Naive B cell (primary cell): Measurements from ENCODE around the gene ZNF70. TPM values are rescaled to one million over a fixed set of nuclear protein-coding genes. Genes with fewer than 3 reads are reported as not detected.
A peak's percentile ranks its signal among the peaks of the same experiment; 100 is the strongest.

Experiments
- ATAC-seq, 2 donors: fragments of 150-1000 bp; cut with Tn5 transposase; 2 replicates each; pipeline ENCODE4 v1.10.0; 2021; ENCODE audit warnings: low read depth in 2 of 2, mild to moderate bottlenecking in 2 of 2, moderate library complexity in 2 of 2
- DNase-seq: peaks from one replicate; pipeline ENCODE4 v3.0.0; 2022
- H3K27ac Mint-ChIP-seq, 6 donors: one replicate each; pipeline ENCODE4 v1.8.0; 2020 to 2022; ENCODE audit warnings: mild to moderate bottlenecking in 6 of 6, mixed read lengths in 6 of 6, moderate library complexity in 5 of 6, inconsistent platforms in 2 of 6
- H3K27me3 Mint-ChIP-seq, 3 donors: one replicate each; pipeline ENCODE4 v1.8.0; 2021 to 2022; ENCODE audit warnings: mixed read lengths in 3 of 3, mild to moderate bottlenecking in 1 of 3
- H3K36me3 Mint-ChIP-seq, 2 donors: one replicate each; pipeline ENCODE4 v1.8.0; 2020 to 2022; ENCODE audit warnings: mixed read lengths in 2 of 2, inconsistent platforms in 1 of 2, mild to moderate bottlenecking in 1 of 2
- H3K4me1 Mint-ChIP-seq, 3 donors: one replicate each; pipeline ENCODE4 v1.8.0; 2020 to 2022; ENCODE audit warnings: mixed read lengths in 3 of 3, inconsistent platforms in 1 of 3, mild to moderate bottlenecking in 1 of 3, moderate library complexity in 1 of 3
- H3K4me3 Mint-ChIP-seq, 8 donors: one replicate each; pipeline ENCODE4 v1.8.0; 2020 to 2022; ENCODE audit warnings: mild to moderate bottlenecking in 8 of 8, mixed read lengths in 8 of 8, moderate library complexity in 8 of 8, inconsistent platforms in 2 of 8
- H3K9me3 Mint-ChIP-seq, 7 donors: one replicate each; pipeline ENCODE4 v1.8.0; 2020 to 2022; ENCODE audit warnings: mixed read lengths in 7 of 7, mild to moderate bottlenecking in 5 of 7, inconsistent platforms in 2 of 7, moderate library complexity in 1 of 7
- polyA plus RNA-seq, 6 donors: library from polyadenylated mRNA; unstranded; fragments of 300-500 nt; fragmentation: Illumina TruSeq; gene quantifications; one replicate each; pipeline ENCODE4 v1.2.3, GENCODE V29; 2021; ENCODE audit warnings: low read depth in 6 of 6

ZNF70 gene
- polyA plus RNA-seq, 6 donors from 2014 or later, result 0.22 to 1.0 (median 0.47) TPM; not detected in 1

DNA sequence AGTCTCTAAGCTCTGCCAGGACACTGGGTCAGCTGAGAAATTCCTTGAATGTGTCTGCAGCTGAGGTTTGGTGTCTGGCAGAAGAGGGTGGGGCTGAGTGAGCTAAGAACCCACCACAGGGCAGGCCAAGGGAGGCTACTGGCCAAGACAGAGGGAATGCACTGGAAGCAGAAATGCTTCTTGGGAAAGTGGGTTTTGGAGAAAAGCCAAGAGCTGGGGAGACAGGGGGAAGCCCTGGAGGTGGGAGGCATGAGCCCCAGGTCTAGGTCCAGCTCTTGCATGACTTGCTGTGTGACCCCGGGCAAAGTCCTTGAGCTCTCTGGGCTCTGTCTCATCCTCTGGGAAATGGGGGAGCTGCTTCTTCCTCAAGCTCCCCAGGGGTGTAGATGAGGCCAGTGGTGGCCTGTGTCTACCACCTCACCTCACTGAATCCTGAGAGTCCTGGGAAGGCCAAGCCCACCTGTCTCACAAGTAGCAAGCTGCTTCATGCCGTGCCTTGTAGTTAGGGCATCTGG, 24.1 kb upstream of the ZNF70 start:
- Mint-ChIP-seq H3K4me3 (peak overlapping the region in 4 of 8 donors; percentile 41 to 72 (median 55)), H3K36me3 (peaks cover 0 to 7% of the 10 kb centered on the region in 2 donors), H3K27me3 (no peaks in the 10 kb centered on the region), H3K4me1 (peaks cover 27 to 52% (median 48%) of the 10 kb centered on the region in 3 donors), H3K9me3 (no peaks in the 10 kb centered on the region), H3K27ac (peak overlapping the region in 2 of 6 donors; percentile 11 to 43)
- no peak for DNase-seq
- ATAC-seq, result no peak

DNA sequence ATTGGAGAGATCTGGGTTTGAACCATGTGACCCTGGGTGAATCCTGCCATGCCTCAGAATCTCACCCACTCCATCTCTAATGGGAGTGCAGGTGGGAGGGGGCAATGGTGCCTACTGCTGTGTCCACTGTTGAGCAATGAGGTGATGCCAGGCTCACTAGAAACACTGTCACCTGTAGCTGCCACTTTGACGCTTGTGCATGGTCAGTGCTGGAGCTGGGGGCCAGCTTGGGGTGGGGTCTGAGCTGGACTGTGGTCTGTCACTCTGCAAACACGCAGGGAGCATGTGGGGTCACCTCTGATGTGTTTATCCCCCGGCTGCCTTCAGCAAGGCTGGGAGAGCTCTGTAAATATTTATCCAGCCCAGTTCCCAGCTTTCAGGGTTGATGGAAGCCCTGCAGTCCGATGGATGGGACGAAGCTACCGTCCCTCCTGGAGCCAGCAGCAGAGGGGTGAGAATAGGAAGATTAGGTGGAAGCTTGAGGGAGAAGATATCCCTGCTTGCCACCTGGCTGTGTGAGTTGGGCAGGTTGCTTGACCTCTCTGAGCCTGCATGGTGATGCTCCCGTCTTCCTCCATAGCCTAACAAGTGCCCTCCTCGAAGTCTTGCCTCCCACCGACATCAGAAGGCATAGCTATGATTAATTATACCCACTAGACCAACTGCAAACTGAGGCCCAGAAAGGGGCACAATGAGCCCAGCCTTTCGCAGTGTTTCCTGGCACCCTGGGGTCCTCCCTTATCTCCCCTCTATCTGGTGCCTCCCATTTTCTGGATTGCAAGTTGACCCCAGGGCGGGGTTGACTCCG, 23.4 kb upstream of the ZNF70 start:
- DNase-seq (no peak), ATAC-seq (no peak)
- Mint-ChIP-seq H3K9me3 (no peaks in the 10 kb centered on the region), H3K4me1 (peaks cover 28 to 55% (median 53%) of the 10 kb centered on the region in 3 donors), H3K27ac (peak overlapping the region in 2 of 6 donors; percentile 11 to 43), H3K36me3 (peaks cover 0 to under 1% of the 10 kb centered on the region in 2 donors), H3K4me3 (peak overlapping the region in 6 of 8 donors; percentile 28 to 90 (median 55)), H3K27me3 (no peaks in the 10 kb centered on the region)

DNA sequence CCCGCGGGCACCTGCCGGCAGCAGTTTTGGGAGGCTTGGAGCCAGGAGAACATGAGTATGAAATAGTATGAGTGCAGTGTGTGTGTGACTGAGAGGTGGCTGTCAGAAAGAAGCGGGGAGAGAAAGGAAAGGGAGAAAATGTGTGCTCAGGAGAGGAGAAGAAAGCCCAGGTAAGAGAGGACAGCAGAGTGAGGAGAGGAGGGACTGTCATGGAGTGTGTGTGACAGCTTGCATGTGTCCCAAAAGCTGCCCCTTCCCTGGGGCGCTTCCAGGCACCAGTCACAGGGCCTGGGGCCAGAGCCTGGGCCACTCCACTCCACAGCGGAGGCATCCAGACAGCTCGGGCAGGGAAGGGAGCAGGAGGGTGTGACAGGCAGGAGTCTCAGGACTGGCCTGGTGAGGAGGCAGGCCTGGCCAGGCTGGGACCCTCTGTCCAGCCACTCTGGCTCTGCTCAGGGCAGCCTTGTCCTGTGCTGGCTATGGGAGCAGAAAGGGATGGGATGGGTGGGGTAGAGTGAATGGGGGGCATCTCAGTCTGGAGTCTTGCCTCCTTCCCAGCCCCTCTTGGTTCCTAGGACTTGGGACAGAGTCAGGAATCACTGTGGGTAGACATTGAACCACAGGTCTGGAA, 22.7 kb upstream of the ZNF70 start:
- no peak for DNase-seq
- Mint-ChIP-seq H3K27ac (peak overlapping the region in 5 of 6 donors; percentile 8 to 97 (median 86)), H3K36me3 (no peaks in the 10 kb centered on the region), H3K4me1 (peaks cover 33 to 62% (median 59%) of the 10 kb centered on the region in 3 donors), H3K9me3 (no peaks in the 10 kb centered on the region), H3K4me3 (peak overlapping the region; percentile 37 to 92 (median 86)), H3K27me3 (no peaks in the 10 kb centered on the region)
- no peak for ATAC-seq

DNA sequence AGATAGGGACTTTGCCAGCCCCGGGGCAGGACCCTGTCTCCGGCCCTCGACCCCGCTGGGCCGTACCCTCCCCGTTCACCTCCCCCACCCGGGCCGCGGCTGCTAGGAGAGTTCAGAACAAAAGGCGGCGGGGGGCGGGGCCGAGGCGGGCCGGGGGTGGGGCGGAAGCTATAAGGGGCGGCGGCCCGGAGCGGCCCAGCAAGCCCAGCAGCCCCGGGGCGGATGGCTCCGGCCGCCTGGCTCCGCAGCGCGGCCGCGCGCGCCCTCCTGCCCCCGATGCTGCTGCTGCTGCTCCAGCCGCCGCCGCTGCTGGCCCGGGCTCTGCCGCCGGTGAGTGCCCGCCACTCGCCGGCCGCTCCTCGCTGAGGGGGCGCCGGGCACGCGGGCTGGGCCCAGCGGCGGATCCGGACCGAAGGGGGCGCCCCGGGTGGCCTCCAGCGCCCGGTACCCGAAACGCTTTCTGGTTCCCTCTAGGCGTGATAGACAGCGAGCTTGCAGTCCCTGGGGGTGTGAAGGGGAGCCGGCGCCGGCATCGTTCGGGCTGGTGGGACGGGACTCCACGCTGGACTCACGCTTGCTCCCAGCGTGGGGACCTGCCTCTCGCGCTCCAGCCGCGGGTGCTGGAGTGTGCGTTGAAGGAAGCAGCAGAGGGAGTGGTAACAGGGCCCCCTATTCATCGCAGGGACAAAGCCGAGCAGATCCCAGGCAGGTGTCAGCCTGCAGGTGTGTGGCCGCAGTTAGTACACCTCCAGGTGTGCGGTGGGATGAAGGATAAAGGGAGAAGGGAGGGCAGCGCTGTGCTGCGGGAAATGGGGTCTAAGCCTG, 21.9 kb upstream of the ZNF70 start, which contains the start of gene MMP11:
TSS of gene MMP11 (plus strand) at position 201 of the 825 bp plus-strand sequence. CDS start at position 223, 22 bp downstream.
- H3K27ac Mint-ChIP-seq, result peak within 1 kb of the TSS; percentile 8 to 97 (median 76)
- ATAC-seq (peak; percentile 48 to 50), DNase-seq (peak; percentile 54)
- no peaks in the 10 kb centered on the region for H3K36me3 Mint-ChIP-seq
- H3K9me3 Mint-ChIP-seq, result no peaks in the 10 kb centered on the region
- H3K4me1 Mint-ChIP-seq, result peaks cover 36 to 63% (median 61%) of the 10 kb centered on the region in 3 donors
- peak within 1 kb of the TSS; percentile 61 to 92 (median 86) for H3K4me3 Mint-ChIP-seq
- no peaks in the 10 kb centered on the region for H3K27me3 Mint-ChIP-seq

DNA sequence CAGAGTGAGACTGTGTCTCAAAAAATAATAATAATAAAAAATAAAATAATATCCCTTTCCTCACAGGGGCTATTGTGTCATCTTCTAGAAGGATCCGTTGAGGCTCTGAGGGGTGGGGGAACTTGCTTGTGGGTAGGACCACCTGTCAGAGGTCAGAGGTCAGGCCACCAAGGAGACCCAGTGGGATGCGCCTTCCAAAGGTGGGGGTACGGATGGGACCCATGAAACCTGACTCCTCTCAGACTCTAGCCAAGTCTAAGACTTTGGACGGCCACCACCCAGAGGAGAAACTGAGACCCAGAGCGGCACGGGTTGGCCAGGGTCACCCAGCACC, 21.4 kb upstream of the ZNF70 start:
- no peak for DNase-seq
- Mint-ChIP-seq H3K36me3 (no peaks in the 10 kb centered on the region), H3K4me1 (peaks cover 36 to 64% (median 59%) of the 10 kb centered on the region in 3 donors), H3K27ac (peak overlapping the region in 4 of 6 donors; percentile 56 to 69 (median 62)), H3K4me3 (peak overlapping the region; percentile 61 to 90 (median 84)), H3K9me3 (no peaks in the 10 kb centered on the region), H3K27me3 (no peaks in the 10 kb centered on the region)
- ATAC-seq, result no peak

DNA sequence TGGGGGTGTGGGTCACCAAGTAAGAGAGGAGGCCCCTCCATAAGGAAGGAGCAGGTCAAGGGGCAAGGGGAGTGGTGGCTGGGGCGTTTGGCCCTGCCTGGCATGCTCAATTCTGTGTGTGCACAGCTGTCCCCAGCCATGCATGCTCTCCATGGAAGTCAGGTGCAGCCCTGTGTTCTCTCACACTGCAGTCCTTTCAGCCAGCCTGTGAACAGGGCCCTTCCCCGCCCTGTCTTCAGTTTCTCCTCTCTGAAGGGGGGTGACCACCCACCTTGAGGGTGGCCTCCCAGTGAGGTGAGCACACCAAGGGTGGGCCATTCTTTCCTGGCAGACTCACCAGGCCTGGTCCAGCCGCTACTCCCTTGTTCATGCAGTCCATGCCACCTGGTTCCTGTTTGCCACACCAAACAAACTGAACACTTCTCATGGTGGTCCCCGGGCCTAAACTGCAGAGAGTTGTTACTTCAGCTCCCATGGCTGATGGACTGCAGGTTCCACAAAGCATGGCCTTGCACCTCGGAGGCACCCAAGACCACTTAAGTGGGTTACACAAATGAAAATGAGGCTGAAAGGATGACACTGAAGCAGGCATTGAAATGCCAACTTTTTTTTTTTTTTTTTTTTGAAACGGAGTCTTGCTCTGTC, 18.5 kb upstream of the ZNF70 start:
- Mint-ChIP-seq H3K4me1 (peaks cover 42 to 71% (median 66%) of the 10 kb centered on the region in 3 donors), H3K4me3 (peak overlapping the region; percentile 83 to 94 (median 88)), H3K27me3 (no peaks in the 10 kb centered on the region), H3K36me3 (no peaks in the 10 kb centered on the region), H3K9me3 (no peaks in the 10 kb centered on the region), H3K27ac (peak overlapping the region in 4 of 6 donors; percentile 67 to 92 (median 71))
- no peak for ATAC-seq
- no peak for DNase-seq

DNA sequence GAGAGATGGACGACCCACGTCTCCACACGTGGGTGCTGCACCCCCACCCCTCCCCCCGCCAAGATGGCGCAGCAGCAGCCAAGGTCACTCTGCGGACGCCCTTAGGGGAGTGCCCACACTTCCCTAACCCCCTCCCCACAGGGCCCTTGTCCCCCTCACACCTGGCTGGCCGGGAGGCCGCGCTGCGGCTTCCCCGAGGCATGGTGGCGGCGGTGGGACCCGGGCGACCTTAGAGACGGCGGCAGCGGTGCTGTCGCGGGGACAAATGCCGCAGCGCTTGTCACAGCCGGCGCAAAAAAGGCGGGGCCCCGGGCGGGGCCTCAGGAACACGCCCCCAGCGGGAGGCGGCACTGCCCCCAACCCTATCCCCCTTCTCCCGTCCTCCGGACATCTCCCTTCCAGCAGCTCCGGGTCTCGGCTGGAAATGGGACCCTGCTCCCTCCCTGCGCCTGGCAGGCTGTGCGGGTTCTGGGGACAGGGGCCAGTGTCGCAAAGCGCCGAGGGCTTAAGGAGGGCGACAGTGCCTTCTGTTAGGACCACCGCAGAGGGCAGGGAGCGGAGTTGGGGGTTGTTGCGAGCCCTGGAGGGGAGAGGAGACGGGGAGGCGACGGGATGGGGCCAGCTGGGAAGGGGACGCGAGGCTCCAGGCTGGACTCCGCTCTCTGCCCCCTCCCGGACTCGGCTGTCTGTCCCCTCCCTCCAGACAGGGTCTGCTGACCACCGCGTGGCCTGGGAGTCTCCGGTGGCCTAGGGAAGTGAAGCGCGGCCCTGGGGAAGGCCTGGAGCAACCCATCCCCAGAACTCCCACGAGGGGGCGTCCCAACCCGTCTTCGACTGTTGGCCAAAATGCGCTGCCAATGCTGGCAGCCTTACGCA, 17.0 kb upstream of the ZNF70 start, which contains the start of gene CHCHD10:
TSS of gene CHCHD10 (minus strand) at position 300 of the 876 bp plus-strand sequence. CDS start at position 202, 98 bp downstream.
- Mint-ChIP-seq H3K27ac (peak within 1 kb of the TSS in 5 of 6 donors; percentile 87 to 92 (median 91)), H3K36me3 (no peaks in the 10 kb centered on the region), H3K27me3 (no peaks in the 10 kb centered on the region), H3K4me3 (peak within 1 kb of the TSS; percentile 84 to 94 (median 90)), H3K9me3 (no peaks in the 10 kb centered on the region), H3K4me1 (peaks cover 46 to 73% (median 73%) of the 10 kb centered on the region in 3 donors)
- DNase-seq (peak; percentile 78), ATAC-seq (peak; percentile 64 to 66)

DNA sequence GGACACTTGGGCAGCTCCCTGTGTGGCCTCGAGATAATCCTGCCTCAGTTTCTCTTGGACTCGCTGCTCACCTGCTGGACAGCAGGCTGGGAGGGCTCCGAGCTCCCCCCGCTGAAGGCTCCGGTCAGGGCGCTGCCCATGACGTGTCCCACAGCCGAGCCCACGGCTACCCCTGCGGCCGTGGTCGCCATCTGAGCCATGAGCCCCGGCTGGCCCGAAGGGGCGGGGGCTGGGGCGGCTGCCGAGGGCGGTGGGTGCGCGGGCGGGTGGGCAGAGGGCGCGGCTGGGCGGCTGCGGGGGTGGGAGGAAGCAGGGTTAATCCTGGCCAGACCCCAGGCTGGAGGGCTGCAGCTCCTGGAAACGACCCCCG, 16.4 kb upstream of the ZNF70 start:
- Mint-ChIP-seq H3K4me3 (peak overlapping the region; percentile 71 to 94 (median 90)), H3K9me3 (no peaks in the 10 kb centered on the region), H3K36me3 (no peaks in the 10 kb centered on the region), H3K27me3 (no peaks in the 10 kb centered on the region), H3K4me1 (peaks cover 51 to 77% (median 76%) of the 10 kb centered on the region in 3 donors), H3K27ac (peak overlapping the region in 3 of 6 donors; percentile 37 to 89 (median 75))
- DNase-seq (no peak), ATAC-seq (no peak)

DNA sequence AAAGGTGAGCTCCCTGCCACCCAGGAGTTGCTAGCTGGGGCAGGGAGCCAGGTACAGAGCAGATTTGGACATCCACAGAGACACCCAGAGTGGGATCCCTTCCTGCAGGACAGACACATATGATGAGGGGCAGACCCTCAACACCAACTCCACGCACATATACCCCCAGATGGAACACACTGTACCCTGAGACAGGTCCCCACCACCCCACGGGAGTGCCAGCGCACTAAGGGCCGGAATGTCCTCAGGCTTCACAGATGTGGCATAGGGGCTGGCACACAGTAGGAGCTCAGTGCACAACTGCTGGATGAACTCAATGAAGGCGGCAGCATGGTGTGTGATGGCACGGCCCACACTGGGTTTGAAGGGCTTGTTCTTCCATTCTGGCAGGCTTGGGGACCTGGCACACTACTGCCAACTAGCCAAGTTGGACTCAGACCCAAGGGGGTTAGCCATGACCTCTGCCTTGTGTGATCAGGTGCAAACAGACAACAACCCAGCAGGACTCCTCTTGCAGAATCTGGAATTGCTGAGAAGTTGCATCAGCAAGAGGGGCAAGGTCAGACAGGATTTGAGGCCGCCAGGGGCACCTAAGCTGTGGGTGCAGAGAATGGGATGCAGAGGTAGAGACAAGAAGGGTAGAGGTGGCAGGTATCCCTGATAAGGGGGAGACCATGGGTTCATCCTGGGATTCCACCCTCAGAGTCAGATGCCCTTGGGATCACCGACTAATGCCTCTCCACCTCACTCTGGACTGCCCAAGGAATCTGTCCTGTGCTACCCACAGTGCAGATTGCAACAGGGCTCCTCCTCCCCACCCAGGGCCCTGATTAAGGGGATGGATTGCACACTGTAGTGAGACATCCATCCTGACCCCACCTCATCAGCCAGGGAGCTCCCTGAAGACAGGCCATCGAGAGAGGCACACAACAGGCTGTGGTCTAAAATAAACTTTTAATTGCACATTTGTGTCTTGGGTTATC, 14.3 kb upstream of the ZNF70 start:
- H3K36me3 Mint-ChIP-seq, result no peaks in the 10 kb centered on the region
- peak overlapping the region; percentile 16 to 79 (median 54) for H3K27ac Mint-ChIP-seq
- DNase-seq (no peak), ATAC-seq (no peak)
- H3K4me1 Mint-ChIP-seq, result peaks cover 56 to 72% (median 70%) of the 10 kb centered on the region in 3 donors
- H3K4me3 Mint-ChIP-seq, result peak overlapping the region in 7 of 8 donors; percentile 45 to 83 (median 53)
- no peaks in the 10 kb centered on the region for H3K27me3 Mint-ChIP-seq
- no peaks in the 10 kb centered on the region for H3K9me3 Mint-ChIP-seq

DNA sequence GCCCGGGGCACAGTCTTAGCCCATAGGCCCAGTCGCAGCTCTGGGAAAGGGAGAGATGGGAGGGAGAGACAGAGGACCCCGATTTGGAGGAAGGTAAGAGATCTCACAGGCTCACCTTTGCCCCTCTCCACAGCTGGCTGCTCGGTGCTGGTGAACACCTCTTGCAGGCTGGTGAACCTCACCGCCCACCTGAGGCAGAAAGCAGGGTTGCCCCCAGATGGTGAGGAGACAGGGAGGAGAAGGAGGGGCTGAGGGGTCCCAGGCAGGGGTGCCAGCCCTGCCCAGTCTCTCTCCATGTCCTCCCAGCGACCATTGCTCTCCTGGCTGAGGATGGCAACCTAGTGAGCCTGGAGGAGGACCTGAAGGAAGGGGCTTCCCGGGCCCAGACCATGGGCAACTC, 13.0 kb upstream of the ZNF70 start:
- Mint-ChIP-seq H3K4me3 (peak overlapping the region; percentile 78 to 89 (median 82)), H3K27ac (peak overlapping the region in 4 of 6 donors; percentile 69 to 79 (median 75)), H3K27me3 (no peaks in the 10 kb centered on the region), H3K4me1 (peaks cover 49 to 66% (median 63%) of the 10 kb centered on the region in 3 donors), H3K9me3 (no peaks in the 10 kb centered on the region), H3K36me3 (no peaks in the 10 kb centered on the region)
- DNase-seq (no peak), ATAC-seq (no peak)

DNA sequence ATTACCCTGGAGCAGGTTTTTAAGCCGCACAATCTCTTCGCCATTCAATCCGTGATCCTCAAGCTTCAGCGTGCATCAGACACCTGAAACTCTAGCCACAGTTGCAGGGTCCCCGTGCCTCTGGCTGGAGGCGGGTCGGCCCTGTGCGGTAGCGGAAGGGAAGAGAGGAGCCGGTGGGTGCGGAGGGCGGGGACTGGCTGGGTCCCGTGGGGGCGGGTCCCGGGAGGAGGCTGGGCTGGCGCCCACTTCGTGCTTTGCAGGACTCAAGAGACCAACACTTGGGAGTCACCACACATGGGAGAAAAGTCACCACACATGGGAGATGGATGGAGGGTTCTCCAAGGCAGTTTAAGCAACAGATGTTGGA, 12.7 kb upstream of the ZNF70 start:
- ATAC-seq (peak; percentile 22 to 37), DNase-seq (peak; percentile 45)
- Mint-ChIP-seq H3K27me3 (no peaks in the 10 kb centered on the region), H3K9me3 (no peaks in the 10 kb centered on the region), H3K36me3 (no peaks in the 10 kb centered on the region), H3K27ac (peak overlapping the region in 4 of 6 donors; percentile 74 to 93 (median 84)), H3K4me1 (peaks cover 48 to 63% (median 60%) of the 10 kb centered on the region in 3 donors), H3K4me3 (peak overlapping the region; percentile 78 to 89 (median 82))
